RCC 7860 (cell line): ENCODE measurements around the gene RPL32.
"Not testable (repeated sequence)": the region's sequence is repeated elsewhere in the genome, so short reads cannot be mapped to it uniquely, and the experiment has no call there.

ENCODE experiments used
- DNase-seq: peaks from one replicate; pipeline ENCODE4 v3.0.0-alpha.2; 2015; ENCODE audit warnings: low spot score
- FAIRE-seq: peaks from 2 replicates; lab custom pipeline; 2012; peaks lifted over from hg19 to GRCh38; lab: Jason Lieb, UNC

RPL32 gene

GRCh38 chr3:12868039-12869034, 27.0 kb upstream of the RPL32 start:
- FAIRE-seq = peak; percentile 47

DNA sequence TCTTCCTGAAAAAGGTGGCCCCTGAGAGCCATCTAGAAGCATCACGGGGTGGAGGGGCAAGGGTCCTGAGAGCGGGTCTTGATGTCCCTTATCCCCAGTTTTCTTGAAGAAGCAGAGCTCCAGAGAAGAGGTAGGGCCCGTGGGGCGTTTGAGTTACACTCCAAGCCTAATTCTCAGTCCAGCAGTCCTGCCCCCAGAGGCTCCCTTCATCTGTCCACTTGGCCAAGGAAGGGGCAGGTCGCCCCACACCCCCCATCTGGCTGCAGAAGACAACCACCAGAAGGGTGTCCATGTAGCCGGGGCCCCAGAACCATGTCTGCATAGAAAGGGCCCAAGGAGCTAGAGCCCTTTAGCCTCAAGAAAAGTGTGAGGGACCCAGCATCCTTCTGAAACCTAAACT, 25.5 kb upstream of the RPL32 start:
- FAIRE-seq (no peak), DNase-seq (no peak)

More at GRCh38 chr3:12868039-12869034, 27.0 kb upstream of the RPL32 start:
- DNase-seq = peak; percentile 60

GRCh38 chr3:12865271-12865670, 23.9 kb upstream of the RPL32 start:
- DNase-seq (no peak), FAIRE-seq (no peak)

GRCh38 chr3:12862387-12862786, 21.0 kb upstream of the RPL32 start:
- FAIRE-seq = no peak

DNA sequence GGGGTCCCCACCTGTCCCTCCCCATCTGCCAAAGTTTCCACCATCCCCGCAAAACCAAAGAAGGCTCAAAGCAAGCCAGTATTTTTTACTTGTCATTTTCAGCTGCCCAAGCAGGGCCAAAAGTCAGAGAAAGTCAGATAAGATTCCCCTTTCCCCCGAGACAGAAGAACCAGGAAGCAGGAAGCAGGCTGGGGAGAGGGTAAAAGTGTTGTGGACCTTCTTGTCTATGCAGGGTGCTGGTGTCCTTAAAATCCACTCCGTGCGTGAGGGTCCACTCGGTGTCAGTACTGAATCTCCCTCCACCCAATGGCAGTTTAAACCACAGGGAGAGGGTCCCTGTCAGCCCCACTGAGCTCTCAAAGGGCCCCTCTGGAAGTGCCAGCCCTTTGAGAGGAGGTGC, 20.2 kb upstream of the RPL32 start:
- DNase-seq = no peak
- no peak for FAIRE-seq

More at GRCh38 chr3:12862387-12862786, 21.0 kb upstream of the RPL32 start:
- DNase-seq = no peak

DNA sequence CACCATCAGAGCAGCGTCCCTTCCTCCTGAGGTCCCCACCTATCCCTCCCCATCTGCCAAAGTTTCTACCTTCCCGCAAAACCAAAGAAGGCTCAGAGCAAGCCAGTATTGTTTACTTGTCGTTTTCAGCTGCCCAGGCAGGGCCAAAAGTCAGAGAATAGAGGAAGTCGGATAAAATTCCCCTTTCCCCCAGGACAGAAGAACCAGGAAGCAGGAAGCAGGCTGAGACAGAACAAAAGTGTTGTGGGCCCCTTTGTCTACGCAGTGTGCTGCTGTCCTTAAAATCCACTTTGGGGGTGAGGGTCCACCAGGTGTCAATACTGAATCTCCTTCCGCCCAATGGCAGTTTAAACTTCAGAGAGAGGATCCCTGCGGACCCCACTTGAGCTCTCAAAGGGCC, 18.5 kb upstream of the RPL32 start:
- FAIRE-seq (no peak), DNase-seq (no peak)

- FAIRE-seq = no peak
- DNase-seq = no peak
These were observed 15.3 kb upstream of the RPL32 start for GRCh38 chr3:12856626-12857025.

DNA sequence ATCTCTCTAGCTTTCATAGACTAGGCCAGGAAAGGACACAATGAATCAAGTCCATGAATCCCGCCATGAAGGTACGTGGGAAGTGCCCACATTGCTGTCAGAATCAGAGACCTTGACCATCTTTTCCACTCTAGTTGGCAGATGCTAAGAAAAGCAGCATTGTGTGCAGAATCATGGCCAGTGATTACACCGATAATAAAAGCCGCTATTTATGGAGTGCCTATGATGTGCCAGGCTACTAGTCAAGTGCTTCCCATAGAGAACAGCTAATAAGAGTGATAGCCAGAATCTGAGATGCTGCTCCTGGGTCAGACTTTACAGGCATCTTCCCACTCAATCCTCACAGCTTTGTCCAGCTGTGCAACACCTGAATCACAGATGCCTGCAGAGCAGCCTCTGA, 13.2 kb upstream of the RPL32 start:
- DNase-seq (no peak), FAIRE-seq (no peak)

- FAIRE-seq, DNase-seq: not testable (repeated sequence)
These were observed 12.5 kb upstream of the RPL32 start for GRCh38 chr3:12853847-12854246.

DNA sequence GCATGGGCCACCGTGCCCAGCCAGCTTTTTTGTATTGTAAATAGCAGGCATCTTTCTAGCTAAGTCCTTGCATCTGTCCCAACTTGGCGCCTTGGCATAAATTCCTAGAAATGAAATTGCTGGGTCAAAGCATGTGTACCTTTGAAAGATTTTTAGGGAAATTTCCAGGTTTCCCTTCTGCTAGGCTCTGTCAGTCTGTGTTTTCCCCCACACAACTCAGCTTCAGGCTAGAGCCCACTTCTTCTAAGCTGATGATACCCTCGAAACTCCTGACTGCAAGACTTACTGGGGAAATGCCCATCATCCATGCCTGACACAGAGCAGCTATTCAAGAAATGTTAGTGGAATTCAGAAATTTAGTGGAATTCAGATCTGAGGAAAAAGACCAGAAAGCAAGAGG, 10.8 kb upstream of the RPL32 start:
- DNase-seq (no peak), FAIRE-seq (no peak)

- DNase-seq = no peak
- no peak for FAIRE-seq
These were observed 4.4 kb upstream of the RPL32 start for GRCh38 chr3:12845811-12846210.

DNA sequence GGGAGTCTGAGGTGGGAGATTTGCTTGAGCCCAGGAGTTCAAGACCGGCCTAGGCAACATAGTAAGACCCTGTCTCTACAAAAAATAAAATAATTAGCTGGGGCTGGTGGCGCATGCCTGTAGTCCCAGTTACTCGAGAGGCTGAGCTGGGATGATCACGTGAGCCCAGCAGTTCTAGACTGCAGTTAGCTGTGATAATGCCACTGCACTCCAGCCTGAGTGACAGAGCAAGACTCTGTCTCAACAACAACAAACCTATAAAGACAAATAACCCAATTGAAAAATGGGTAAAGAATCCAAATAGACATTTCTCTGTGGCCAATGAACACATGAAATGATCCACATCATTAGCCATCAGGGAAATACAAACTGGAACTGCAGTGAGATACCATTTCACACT, 1.1 kb upstream of the RPL32 start:
- no peak for FAIRE-seq

GRCh38 chr3:12841970-12842328, 584 bp upstream of the RPL32 start:
- no peak for FAIRE-seq

More for the DNA sequence above, 1.1 kb upstream of the RPL32 start:
- DNase-seq = no peak

GRCh38 chr3:12840591-12841148, 695 bp downstream of the RPL32 start:
- FAIRE-seq (no peak), DNase-seq (no peak)

More at GRCh38 chr3:12841970-12842328, 584 bp upstream of the RPL32 start:
- no peak for DNase-seq

DNA sequence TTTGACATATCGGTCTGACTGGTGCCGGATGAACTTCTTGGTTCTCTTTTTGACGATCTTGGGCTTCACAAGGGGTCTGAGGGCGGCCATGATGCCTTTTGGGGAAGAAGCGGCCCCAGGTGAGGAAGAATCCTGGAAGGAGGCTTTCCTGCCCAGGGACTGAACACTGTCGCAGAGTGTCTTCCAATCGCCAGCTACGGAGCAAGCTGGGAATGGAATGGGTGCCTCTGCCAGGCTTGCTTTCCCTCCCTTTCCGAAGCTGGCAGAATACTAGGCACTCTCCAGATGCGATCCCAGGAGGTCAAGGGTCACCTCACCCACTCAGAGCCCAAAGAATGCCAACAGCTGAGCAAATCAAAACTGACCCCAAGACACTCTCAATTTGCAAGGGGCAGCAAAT, 1.2 kb downstream of the RPL32 start:
- not testable (repeated sequence) for FAIRE-seq

DNA sequence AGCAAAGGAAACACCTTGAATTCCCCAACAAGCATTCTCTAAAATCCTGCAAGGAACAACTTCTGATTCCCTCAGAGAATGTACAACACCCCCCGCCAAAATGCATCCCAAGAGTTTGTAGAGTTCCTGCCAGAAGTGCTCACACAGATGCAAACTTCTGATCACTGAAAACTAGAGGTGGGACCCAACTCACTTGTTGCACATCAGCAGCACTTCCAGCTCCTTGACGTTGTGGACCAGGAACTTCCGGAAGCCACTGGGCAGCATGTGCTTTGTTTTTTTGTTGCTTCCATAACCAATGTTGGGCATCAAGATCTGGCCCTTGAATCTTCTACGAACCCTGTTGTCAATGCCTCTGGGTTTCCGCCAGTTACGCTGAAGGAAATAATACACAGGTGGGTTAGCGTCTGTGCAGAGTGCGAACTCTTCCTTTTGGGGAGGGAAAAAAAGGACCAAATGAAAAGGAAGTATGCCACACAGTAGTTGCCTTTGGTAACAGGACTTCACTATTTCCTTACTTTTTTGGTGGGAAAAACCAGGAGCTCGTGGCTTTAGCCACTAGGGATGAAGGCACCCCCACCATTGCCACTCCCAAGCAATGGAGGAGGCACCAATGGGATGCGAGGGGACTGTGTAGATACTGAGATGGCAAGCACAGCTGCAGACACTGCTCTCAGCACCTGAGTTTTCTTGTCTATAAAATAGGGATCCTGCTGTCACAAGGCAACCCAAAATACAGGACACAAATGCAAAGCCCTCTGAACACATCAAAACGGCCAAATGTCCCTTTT, 2.0 kb downstream of the RPL32 start:
- FAIRE-seq (no peak), DNase-seq (no peak)

More for the DNA sequence above, 1.2 kb downstream of the RPL32 start:
- not testable (repeated sequence) for DNase-seq

- FAIRE-seq = no peak
These were observed 3.0 kb downstream of the RPL32 start for GRCh38 chr3:12838179-12838965.

DNA sequence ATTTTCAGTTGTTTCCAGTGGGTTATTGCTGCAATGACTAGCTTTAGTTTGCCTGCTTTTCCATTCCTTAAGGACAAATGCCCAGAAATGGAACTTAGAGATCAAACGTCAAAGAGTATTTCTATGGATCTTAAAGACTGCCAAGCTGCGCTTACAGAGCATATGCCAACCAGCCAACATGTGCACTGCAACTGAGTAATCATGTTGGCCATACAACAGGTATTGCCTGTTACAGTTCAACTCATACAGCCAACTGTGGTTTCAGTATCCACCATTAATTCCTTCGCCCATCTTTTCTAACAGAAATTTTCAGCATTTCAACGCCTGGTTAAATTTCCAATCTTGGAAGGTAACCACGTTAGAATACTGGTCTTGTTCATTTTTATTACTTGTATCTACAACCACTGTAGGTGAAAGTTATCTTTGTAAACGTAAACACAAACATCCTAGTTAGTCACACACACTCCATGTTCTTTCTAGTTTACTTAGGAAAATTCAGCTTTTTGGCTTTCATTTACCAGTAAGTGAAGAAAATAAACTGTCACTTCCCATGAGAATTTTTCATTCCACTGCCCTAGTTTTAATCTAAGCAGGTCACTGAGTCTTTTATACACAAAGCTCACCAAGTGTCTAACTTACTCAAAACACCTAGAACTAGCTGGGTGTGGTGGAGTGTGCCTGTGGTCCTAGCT, 3.9 kb downstream of the RPL32 start:
- FAIRE-seq = no peak
- DNase-seq = no peak

More at GRCh38 chr3:12838179-12838965, 3.0 kb downstream of the RPL32 start:
- DNase-seq = no peak

GRCh38 chr3:12835052-12835665, 6.2 kb downstream of the RPL32 start:
- no peak for FAIRE-seq
- DNase-seq = no peak
